Trophoblast cell (in vitro differentiated cells and primary cell): ENCODE results near the gene TUT1.

Experiments
- DNase-seq, 2 donors: peaks; one replicate each; pipeline ENCODE4 v3.0.0-alpha.2; 2016
- H2AFZ ChIP-seq: 2 replicates; pipeline ENCODE4 v1.6.1; 2013; ENCODE audit warnings: low read length, moderate library complexity, mild to moderate bottlenecking; ENCODE audit not compliant: insufficient read depth, poor library complexity
- H2AK5ac ChIP-seq: 2 replicates; pipeline ENCODE4 v1.6.1; 2013; ENCODE audit warnings: mild to moderate bottlenecking, low read length
- H2BK120ac ChIP-seq: 2 replicates; pipeline ENCODE4 v1.6.1; 2013; ENCODE audit warnings: low read length, mild to moderate bottlenecking, moderate library complexity; ENCODE audit not compliant: insufficient read depth, poor library complexity
- H2BK12ac ChIP-seq: 2 replicates; pipeline ENCODE4 v1.6.1; 2013; ENCODE audit warnings: mild to moderate bottlenecking, low read length, moderate library complexity
- H2BK5ac ChIP-seq: 2 replicates; pipeline ENCODE4 v1.6.1; 2013; ENCODE audit warnings: low read length, low read depth, moderate library complexity, mild to moderate bottlenecking; ENCODE audit not compliant: poor library complexity
- H3K14ac ChIP-seq: 2 replicates; pipeline ENCODE4 v1.6.1; 2013; ENCODE audit warnings: mild to moderate bottlenecking, low read length
- H3K18ac ChIP-seq: 2 replicates; pipeline ENCODE4 v1.6.1; 2013; ENCODE audit warnings: mild to moderate bottlenecking, low read length
- H3K23ac ChIP-seq: 2 replicates; pipeline ENCODE4 v1.6.1; 2013; ENCODE audit warnings: low read length
- H3K27ac ChIP-seq: 2 replicates; pipeline ENCODE4 v1.5.1; 2013; ENCODE audit warnings: low read depth, mild to moderate bottlenecking, inconsistent platforms, low read length, moderate library complexity
- H3K27me3 ChIP-seq: 2 replicates; pipeline ENCODE4 v1.6.1; 2013; ENCODE audit warnings: inconsistent platforms, mild to moderate bottlenecking, low read length, moderate library complexity; ENCODE audit not compliant: insufficient read depth
- H3K36me3 ChIP-seq, 2 experiments: 1 replicate in 1 of 2; 2 replicates in 1 of 2; pipeline ENCODE4 v1.6.1; 2013; ENCODE audit warnings: low read length in 2 of 2, mild to moderate bottlenecking in 2 of 2, moderate library complexity in 1 of 2; ENCODE audit not compliant: insufficient read depth in 2 of 2, control insufficient read depth in 1 of 2
- H3K4ac ChIP-seq: 2 replicates; pipeline ENCODE4 v1.6.1; 2013; ENCODE audit warnings: low read depth, mild to moderate bottlenecking, low read length, moderate library complexity
- H3K4me1 ChIP-seq, 2 experiments: 1 replicate in 1 of 2; 2 replicates in 1 of 2; pipeline ENCODE4 v1.6.1; 2013; ENCODE audit warnings: low read length in 2 of 2, mild to moderate bottlenecking in 2 of 2, moderate library complexity in 1 of 2; ENCODE audit not compliant: insufficient read depth in 2 of 2, control insufficient read depth in 1 of 2
- H3K4me2 ChIP-seq: 2 replicates; pipeline ENCODE4 v1.6.1; 2013; ENCODE audit warnings: inconsistent platforms, mild to moderate bottlenecking, low read length, moderate library complexity
- H3K4me3 ChIP-seq: 2 replicates; pipeline ENCODE4 v1.5.1; 2013; ENCODE audit warnings: mild to moderate bottlenecking, low read depth, low read length, inconsistent platforms
- H3K79me1 ChIP-seq: one replicate; pipeline ENCODE4 v1.6.1; 2013; ENCODE audit warnings: low read length
- H3K79me2 ChIP-seq: 2 replicates; pipeline ENCODE4 v1.6.1; 2013; ENCODE audit warnings: low read length, mild to moderate bottlenecking; ENCODE audit not compliant: control insufficient read depth, insufficient read depth, poor library complexity
- H3K9ac ChIP-seq: 2 replicates; pipeline ENCODE4 v1.6.1; 2013; ENCODE audit warnings: mild to moderate bottlenecking, low read length
- H3K9me3 ChIP-seq: 2 replicates; pipeline ENCODE4 v1.6.1; 2013; ENCODE audit warnings: low read depth, mild to moderate bottlenecking, control low read depth, inconsistent platforms, low read length; ENCODE audit not compliant: insufficient read depth
- H4K12ac ChIP-seq: 2 replicates; pipeline ENCODE4 v1.6.1; 2013; ENCODE audit warnings: low read depth, mild to moderate bottlenecking, low read length, moderate library complexity
- H4K8ac ChIP-seq: 2 replicates; pipeline ENCODE4 v1.6.1; 2013; ENCODE audit warnings: low read depth, mild to moderate bottlenecking, low read length, moderate library complexity
- H4K91ac ChIP-seq: one replicate; pipeline ENCODE4 v1.6.1; 2013; ENCODE audit warnings: low read depth, mild to moderate bottlenecking, low read length, moderate library complexity
- WGBS: extraction: QIAGEN DNeasy Blood & Tissue Kit; methylation state at CpG from one replicate; pipeline ENCODE4 v1.1.7; 2013; ENCODE audit warnings: missing lambda C conversion rate; ENCODE audit not compliant: insufficient read length, insufficient coverage; ENCODE audit errors: extremely low coverage; 5-methylcytosine and 5-hydroxymethylcytosine counted together

TUT1 gene

DNA sequence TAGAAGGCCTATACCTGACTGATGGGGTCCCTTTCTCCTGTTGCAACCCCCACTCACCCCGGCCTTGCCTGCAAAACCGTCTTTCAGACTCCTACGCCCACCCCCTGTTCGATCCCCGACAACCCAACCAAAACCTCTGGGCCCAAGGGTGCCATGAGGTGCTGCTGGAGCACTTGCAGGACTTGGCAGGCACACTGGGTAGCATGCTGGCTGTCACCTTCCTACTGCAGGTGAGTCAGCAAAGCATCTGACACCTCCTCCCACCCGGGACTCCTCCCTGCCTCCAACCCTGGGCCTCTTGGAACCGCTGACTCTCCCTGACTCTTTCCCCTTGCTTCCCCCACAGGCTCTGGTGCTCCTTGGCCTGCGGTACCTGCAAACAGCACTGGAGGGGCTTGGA, 23.0 kb upstream of the TUT1 start:
- whole genome bisulfite sequencing, result no CpG with 5 or more reads among the region's 8 CpGs
- no peaks in the 10 kb centered on the region for H3K27me3 ChIP-seq
- H3K4me2 ChIP-seq, result no peak overlapping the region
- no peak overlapping the region for H3K14ac ChIP-seq
- DNase-seq, result peak; percentile 42 to 51
- peaks cover 9% of the 10 kb centered on the region for H3K79me2 ChIP-seq
- no peak overlapping the region for H2BK5ac ChIP-seq
- peaks cover 31 to 32% of the 10 kb centered on the region in 2 experiments for H3K36me3 ChIP-seq
- H4K91ac ChIP-seq, result no peak overlapping the region
- H3K9ac ChIP-seq, result no peak overlapping the region
- no peak overlapping the region for H3K23ac ChIP-seq
- peaks cover 14% of the 10 kb centered on the region for H3K79me1 ChIP-seq
- no peak overlapping the region for H2BK12ac ChIP-seq
- no peak overlapping the region for H3K4ac ChIP-seq
- no peak overlapping the region for H3K27ac ChIP-seq
- H3K18ac ChIP-seq, result no peak overlapping the region
- no peak overlapping the region for H2AK5ac ChIP-seq
- peaks cover 12 to 14% of the 10 kb centered on the region in 2 experiments for H3K4me1 ChIP-seq
- H2AFZ ChIP-seq, result no peak overlapping the region
- H4K8ac ChIP-seq, result no peak overlapping the region
- peak overlapping the region; percentile 68 for H4K12ac ChIP-seq
- no peak overlapping the region for H2BK120ac ChIP-seq
- H3K4me3 ChIP-seq, result no peak overlapping the region
- H3K9me3 ChIP-seq, result peaks cover 2% of the 10 kb centered on the region

DNA sequence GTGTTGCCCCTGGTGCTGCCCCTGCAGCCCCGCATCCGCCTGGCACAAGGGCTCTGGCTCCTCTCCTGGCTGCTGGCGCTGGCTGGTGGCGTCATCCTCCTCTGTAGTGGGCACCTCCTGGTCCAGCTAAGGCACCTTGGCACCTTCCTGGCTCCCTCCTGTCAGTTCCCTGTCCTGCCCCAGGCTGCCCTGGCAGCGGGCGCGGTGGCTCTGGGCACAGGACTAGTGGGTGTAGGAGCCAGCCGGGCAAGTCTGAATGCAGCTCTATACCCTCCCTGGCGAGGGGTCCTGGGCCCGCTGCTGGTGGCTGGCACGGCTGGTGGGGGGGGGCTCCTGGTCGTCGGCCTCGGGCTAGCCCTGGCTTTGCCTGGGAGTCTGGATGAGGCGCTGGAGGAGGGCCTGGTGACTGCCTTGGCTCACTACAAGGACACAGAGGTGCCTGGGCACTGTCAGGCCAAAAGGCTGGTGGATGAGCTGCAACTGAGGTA, 22.0 kb upstream of the TUT1 start:
- peak overlapping the region; percentile 16 for H3K4me3 ChIP-seq
- peaks cover 12 to 14% of the 10 kb centered on the region in 2 experiments for H3K4me1 ChIP-seq
- peak overlapping the region; percentile 65 for H2BK120ac ChIP-seq
- no peak overlapping the region for H3K4ac ChIP-seq
- peaks cover 38 to 41% of the 10 kb centered on the region in 2 experiments for H3K36me3 ChIP-seq
- H3K23ac ChIP-seq, result no peak overlapping the region
- H2BK12ac ChIP-seq, result peak overlapping the region; percentile 72
- H3K14ac ChIP-seq, result peak overlapping the region; percentile 64
- WGBS, result no CpG with 5 or more reads among the region's 15 CpGs
- no peaks in the 10 kb centered on the region for H3K27me3 ChIP-seq
- peak overlapping the region; percentile 23 for H3K4me2 ChIP-seq
- DNase-seq, result no peak
- peak overlapping the region; percentile 4 for H2BK5ac ChIP-seq
- H4K91ac ChIP-seq, result peak overlapping the region; percentile 61
- H4K12ac ChIP-seq, result peak overlapping the region; percentile 63
- H2AK5ac ChIP-seq, result peak overlapping the region; percentile 93
- no peak overlapping the region for H3K27ac ChIP-seq
- H3K18ac ChIP-seq, result peak overlapping the region; percentile 55
- H3K9ac ChIP-seq, result no peak overlapping the region
- H4K8ac ChIP-seq, result peak overlapping the region; percentile 69
- H3K9me3 ChIP-seq, result peaks cover 2% of the 10 kb centered on the region
- no peak overlapping the region for H2AFZ ChIP-seq
- H3K79me1 ChIP-seq, result peaks cover 14% of the 10 kb centered on the region
- H3K79me2 ChIP-seq, result peaks cover 9% of the 10 kb centered on the region

DNA sequence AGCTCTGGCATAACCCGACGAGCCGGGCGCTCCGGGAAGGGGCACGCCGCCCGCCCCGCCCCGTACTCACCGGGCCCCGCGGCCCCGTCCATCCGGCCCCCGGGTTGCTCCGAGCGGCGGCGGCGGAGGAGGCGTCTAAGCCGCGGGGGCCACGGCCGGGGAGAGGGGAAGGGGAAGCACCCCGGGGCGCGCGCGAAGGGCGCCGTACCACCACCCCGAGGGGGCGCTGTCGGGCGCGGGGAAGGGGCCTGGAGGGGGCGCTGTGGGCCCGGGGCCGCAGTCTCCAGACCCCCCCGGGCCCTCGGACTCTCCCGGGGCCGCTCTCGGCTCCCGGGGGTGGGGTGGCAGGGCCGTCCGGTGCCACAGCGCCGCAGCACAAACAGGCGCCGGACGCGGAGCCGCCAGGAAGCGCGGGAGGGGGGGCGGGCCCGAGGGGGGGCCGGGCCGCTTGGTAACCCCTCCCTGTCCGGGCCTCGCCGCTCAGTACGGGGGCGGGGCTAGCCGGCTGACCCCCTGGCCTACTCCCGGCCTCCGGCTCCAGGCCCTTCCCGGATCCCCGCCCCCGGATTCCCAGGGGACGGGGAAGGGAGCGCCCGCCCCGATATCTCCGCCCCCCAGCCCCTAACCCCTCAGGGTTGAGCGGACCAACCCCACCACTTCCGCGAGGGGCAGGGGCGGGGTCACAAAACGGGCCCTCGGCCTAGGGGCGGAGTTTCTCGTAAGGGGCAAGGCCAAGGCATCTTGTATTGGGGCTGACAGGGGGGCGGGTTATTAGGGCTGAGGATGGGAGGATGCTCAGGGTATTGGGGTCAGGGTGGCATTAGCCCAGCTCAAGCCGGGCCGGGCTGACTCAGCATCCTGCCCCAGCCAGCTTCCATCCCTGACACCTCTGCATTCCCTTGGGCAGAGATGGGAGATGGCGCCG, 21.3 kb upstream of the TUT1 start, which contains the start of the genes EML3 and ROM1:
EML3 (minus strand) TSS at position 410 of the 925 bp plus-strand sequence; CDS start at position 92, 318 bp downstream.
ROM1 (plus strand) TSS at position 892 of the 925 bp plus-strand sequence; CDS start at position 917, 25 bp downstream.
- peak within 1 kb of the TSS; percentile 89 for H3K9ac ChIP-seq
- H2BK5ac ChIP-seq, result peak within 1 kb of the TSS; percentile 66
- peak within 1 kb of the TSS; percentile 63 for H4K12ac ChIP-seq
- H4K8ac ChIP-seq, result peak within 1 kb of the TSS; percentile 86
- H3K4me2 ChIP-seq, result peak within 1 kb of the TSS; percentile 93
- peak; percentile 60 to 69 for DNase-seq
- H3K36me3 ChIP-seq, result peaks cover 42 to 45% of the 10 kb centered on the region in 2 experiments
- H2BK120ac ChIP-seq, result peak within 1 kb of the TSS; percentile 80
- H2AK5ac ChIP-seq, result peak within 1 kb of the TSS; percentile 93
- peak within 1 kb of the TSS; percentile 85 for H2AFZ ChIP-seq
- H2BK12ac ChIP-seq, result peak within 1 kb of the TSS; percentile 72
- H3K27ac ChIP-seq, result peak within 1 kb of the TSS; percentile 65
- H3K23ac ChIP-seq, result no peak within 1 kb of the TSS
- no CpG with 5 or more reads among the region's 91 CpGs for WGBS
- peak within 1 kb of the TSS; percentile 80 for H3K4me3 ChIP-seq
- H3K14ac ChIP-seq, result peak within 1 kb of the TSS; percentile 91
- no peaks in the 10 kb centered on the region for H3K27me3 ChIP-seq
- H3K4me1 ChIP-seq, result peaks cover 12 to 14% of the 10 kb centered on the region in 2 experiments
- peaks cover 14% of the 10 kb centered on the region for H3K79me1 ChIP-seq
- peak within 1 kb of the TSS; percentile 70 for H3K18ac ChIP-seq
- H4K91ac ChIP-seq, result peak within 1 kb of the TSS; percentile 84
- H3K79me2 ChIP-seq, result peaks cover 9% of the 10 kb centered on the region
- H3K4ac ChIP-seq, result peak within 1 kb of the TSS; percentile 16
- peaks cover 2% of the 10 kb centered on the region for H3K9me3 ChIP-seq

DNA sequence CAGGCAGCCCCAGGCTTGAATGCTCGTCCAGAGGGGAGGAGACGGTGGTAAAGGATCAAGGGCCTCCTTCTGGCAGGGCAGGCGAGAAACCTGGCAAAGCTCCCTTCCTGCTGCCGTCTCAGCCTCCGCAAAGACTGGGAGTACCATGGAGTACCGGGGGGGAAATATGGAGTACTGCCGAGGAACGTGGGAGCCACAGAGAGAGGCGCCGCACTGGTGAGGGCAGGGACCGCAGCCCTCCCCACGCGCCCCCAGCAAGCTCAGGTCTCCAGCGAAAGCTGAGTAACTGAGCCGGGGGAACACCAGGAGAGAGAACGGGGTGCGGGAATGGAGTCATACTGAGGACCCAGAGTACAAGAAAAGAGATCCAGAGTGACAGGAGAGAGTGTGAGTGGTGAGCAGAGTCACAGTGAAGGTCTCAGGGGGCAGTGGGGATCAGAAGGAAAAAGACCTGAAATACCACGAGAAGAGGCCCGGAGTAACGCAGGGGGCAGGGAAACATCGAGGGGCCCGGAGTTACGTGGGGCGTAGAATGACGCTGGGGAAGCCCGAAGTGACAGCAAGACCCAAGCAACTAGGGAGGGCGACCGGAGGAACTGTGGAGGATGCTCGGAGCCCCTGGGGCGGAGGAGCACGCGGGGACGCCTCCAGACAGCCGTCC, 20.5 kb upstream of the TUT1 start:
- Histone ChIP-seq H4K12ac (peak overlapping the region; percentile 45), H3K9me3 (peaks cover 2% of the 10 kb centered on the region), H3K79me2 (peaks cover 9% of the 10 kb centered on the region), H3K4me3 (peak overlapping the region; percentile 80), H4K8ac (peak overlapping the region; percentile 86), H3K36me3 (peaks cover 37 to 39% of the 10 kb centered on the region in 2 experiments), H3K9ac (peak overlapping the region; percentile 89), H2AK5ac (peak overlapping the region; percentile 40), H2BK5ac (peak overlapping the region; percentile 66), H4K91ac (peak overlapping the region; percentile 84), H2BK120ac (peak overlapping the region; percentile 80), H2AFZ (peak overlapping the region; percentile 85), H3K27ac (peak overlapping the region; percentile 65), H3K18ac (peak overlapping the region; percentile 70), H3K4me1 (peaks cover 14% of the 10 kb centered on the region in 2 experiments), H3K23ac (no peak overlapping the region), H2BK12ac (peak overlapping the region; percentile 17), H3K4me2 (peak overlapping the region; percentile 93), H3K14ac (peak overlapping the region; percentile 91), H3K27me3 (no peaks in the 10 kb centered on the region), H3K4ac (peak overlapping the region; percentile 16), H3K79me1 (peaks cover 14% of the 10 kb centered on the region)
- no CpG with 5 or more reads among the region's 34 CpGs for WGBS
- DNase-seq, result peak in 1 of 2 donors; percentile 17
